NOMO-1 treated with DMSO at 0.1 percent for 48 hours (cell line): ENCODE measurements around the gene CACNA2D2.

ENCODE experiments used
- DNase-seq: peaks from one replicate; lab custom pipeline; 2025; ENCODE audit not compliant: unreplicated experiment; lab: John Stamatoyannopoulos, UW

The CACNA2D2 gene

GRCh38 chr3:50353245-50354004 is 150.0 kb downstream of the CACNA2D2 start:
- no peak for DNase-seq

GRCh38 chr3:50352781-50353180 is 150.7 kb downstream of the CACNA2D2 start:
- no peak for DNase-seq

GRCh38 chr3:50351323-50351697 is 152.1 kb downstream of the CACNA2D2 start:
- DNase-seq, result no peak

- peak; percentile 92 for DNase-seq
These were observed 152.7 kb downstream of the CACNA2D2 start, which contains the start of the genes CYB561D2 and NPRL2 for GRCh38 chr3:50350527-50351322. CYB561D2 (plus strand) TSS chr3:50350862; CDS start chr3:50351434, 572 bp downstream. NPRL2 (minus strand) TSS chr3:50350775; CDS start chr3:50350652, 123 bp downstream.

- DNase-seq, result no peak
These were observed 153.3 kb downstream of the CACNA2D2 start for GRCh38 chr3:50350213-50350526.

GRCh38 chr3:50347187-50347813 is 156.1 kb downstream of the CACNA2D2 start:
- peak; percentile 70 for DNase-seq

GRCh38 chr3:50345586-50346234 is 157.7 kb downstream of the CACNA2D2 start, which contains the start of gene ZMYND10:
ZMYND10 (minus strand) TSS chr3:50345732; CDS start chr3:50345579, 153 bp downstream.
- DNase-seq, result peak; percentile 39

- DNase-seq, result no peak
These were observed 158.4 kb downstream of the CACNA2D2 start for GRCh38 chr3:50345008-50345407.

GRCh38 chr3:50342813-50343633 is 160.4 kb downstream of the CACNA2D2 start:
- no peak for DNase-seq

GRCh38 chr3:50341996-50342650 is 161.3 kb downstream of the CACNA2D2 start:
- no peak for DNase-seq

GRCh38 chr3:50341537-50341936 is 161.9 kb downstream of the CACNA2D2 start:
- DNase-seq, result no peak

GRCh38 chr3:50340448-50341329 is 162.7 kb downstream of the CACNA2D2 start, which contains the start of gene RASSF1:
RASSF1 (minus strand) TSS chr3:50340836; CDS start chr3:50340805, 31 bp downstream.
- DNase-seq, result peak; percentile 98

GRCh38 chr3:50340147-50340447 is 163.3 kb downstream of the CACNA2D2 start:
- no peak for DNase-seq

- DNase-seq, result no peak
These were observed 163.8 kb downstream of the CACNA2D2 start for GRCh38 chr3:50339485-50340146.

GRCh38 chr3:50338965-50339364 is 164.5 kb downstream of the CACNA2D2 start:
- DNase-seq, result peak; percentile 61

- DNase-seq, result peak; percentile 99
These were observed 166.1 kb downstream of the CACNA2D2 start for GRCh38 chr3:50337175-50337861.

- no peak for DNase-seq
These were observed 166.8 kb downstream of the CACNA2D2 start for GRCh38 chr3:50336452-50337174.
